Measurements from ENCODE around the gene SKIDA1.
"Not testable (repeated sequence)": the region's sequence is repeated elsewhere in the genome, so short reads cannot be mapped to it uniquely, and the experiment has no call there.

Gene SKIDA1

GRCh38 chr10:21525367-21526187 is at the start of gene SKIDA1:
Gene SKIDA1, minus strand, starts transcription at chr10:21525682. Its CDS starts 7,860 bp downstream, at chr10:21517822.
- DNase-seq (ENCODE audit: low read depth) = peak; percentile 41

- DNase-seq (ENCODE audit: low read depth) = not testable (repeated sequence)
Observed at GRCh38 chr10:21574514-21574913, 49.0 kb upstream of the SKIDA1 start.

- no peak for DNase-seq (ENCODE audit: low read depth)
Observed at GRCh38 chr10:21572578-21572977, 47.1 kb upstream of the SKIDA1 start.

- DNase-seq (ENCODE audit: low read depth) = no peak
Observed at GRCh38 chr10:21570761-21571521, 45.5 kb upstream of the SKIDA1 start.

- DNase-seq (ENCODE audit: low read depth) = not testable (repeated sequence)
Observed at GRCh38 chr10:21558984-21559383, 33.5 kb upstream of the SKIDA1 start.

GRCh38 chr10:21556527-21556926 is 31.0 kb upstream of the SKIDA1 start:
- DNase-seq (ENCODE audit: low read depth) = no peak

GRCh38 chr10:21552638-21553037 is 27.2 kb upstream of the SKIDA1 start:
- no peak for DNase-seq (ENCODE audit: low read depth)

- DNase-seq (ENCODE audit: low read depth) = no peak
Observed at GRCh38 chr10:21547246-21547645, 21.8 kb upstream of the SKIDA1 start.

- DNase-seq (ENCODE audit: low read depth) = not testable (repeated sequence)
Observed at GRCh38 chr10:21540701-21541100, 15.2 kb upstream of the SKIDA1 start.

GRCh38 chr10:21536874-21537273 is 11.4 kb upstream of the SKIDA1 start:
- DNase-seq (ENCODE audit: low read depth) = no peak

GRCh38 chr10:21535976-21536375 is 10.5 kb upstream of the SKIDA1 start:
- not testable (repeated sequence) for DNase-seq (ENCODE audit: low read depth)

GRCh38 chr10:21535494-21535965 is 10.0 kb upstream of the SKIDA1 start:
- DNase-seq (ENCODE audit: low read depth) = no peak

GRCh38 chr10:21534604-21535493 is 9.4 kb upstream of the SKIDA1 start:
- DNase-seq (ENCODE audit: low read depth) = peak; percentile 35

- DNase-seq (ENCODE audit: low read depth) = no peak
Observed at GRCh38 chr10:21534280-21534586, 8.8 kb upstream of the SKIDA1 start.

GRCh38 chr10:21533467-21534279 is 8.2 kb upstream of the SKIDA1 start, which contains the start of gene MLLT10:
Gene MLLT10, plus strand, starts transcription at chr10:21534232. Its CDS starts 413 bp downstream, at chr10:21534645.
- peak; percentile 90 for DNase-seq (ENCODE audit: low read depth)

GRCh38 chr10:21532694-21533466 is 7.4 kb upstream of the SKIDA1 start:
- no peak for DNase-seq (ENCODE audit: low read depth)

- DNase-seq (ENCODE audit: low read depth) = no peak
Observed at GRCh38 chr10:21531164-21531563, 5.7 kb upstream of the SKIDA1 start.

- DNase-seq (ENCODE audit: low read depth) = no peak
Observed at GRCh38 chr10:21530641-21531040, 5.2 kb upstream of the SKIDA1 start.

GRCh38 chr10:21530168-21530567 is 4.7 kb upstream of the SKIDA1 start:
- DNase-seq (ENCODE audit: low read depth) = no peak

Data from activated T-helper 1 cell treated with Interleukin-2 at 50 U/mL for 16 hours (primary cell).